Pancreas (tissue), 10 donors: ENCODE data around the gene KCTD17. TPM values are rescaled to one million over a fixed set of nuclear protein-coding genes. Genes with fewer than 3 reads are reported as not detected.

Experiments used
- ATAC-seq, 4 donors: fragments of 200-7000 bp; cut with Tn5 transposase; one replicate each; pipeline versions ENCODE4 v1.8.0 to v1.9.1; 2020; ENCODE audit warnings: mild to moderate bottlenecking in 4 of 4, moderate library complexity in 4 of 4
- DNase-seq, 6 donors: peaks; one replicate each; pipeline ENCODE4 v3.0.0-alpha.2; 2020
- FAIRE-seq: peaks from 2 replicates; lab custom pipeline; 2012; peaks lifted over from hg19 to GRCh38; lab: Jason Lieb, UNC
- H3K27ac ChIP-seq, 4 donors: fragments of 200-600 bp; sonication (generic); 1 replicate in 3 of 4; 2 replicates in 1 of 4; pipeline versions ENCODE4 v1.5.0 to v1.8.0; 2020
- H3K27me3 ChIP-seq, 4 donors: fragments of 200-600 bp; one replicate each; pipeline ENCODE4 v1.8.0; 2021
- H3K36me3 ChIP-seq, 3 donors: fragments of 200-600 bp; sonication (generic) in 1 of 3; one replicate each; pipeline versions ENCODE4 v1.5.0 to v1.8.0; 2020 to 2021
- H3K4me1 ChIP-seq, 3 donors: fragments of 200-600 bp; one replicate each; pipeline ENCODE4 v1.8.0; 2021
- H3K4me3 ChIP-seq, 4 donors: fragments of 200-600 bp; sonication (generic) in 2 of 4; one replicate each; pipeline versions ENCODE4 v1.5.0 to v1.8.0; 2020 to 2021
- H3K9me3 ChIP-seq, 4 donors: fragments of 200-600 bp; one replicate each; pipeline ENCODE4 v1.8.0; 2021
- CTCF ChIP-seq, 4 donors: fragments of 200-600 bp; sonication (generic) in 3 of 4; IDR thresholded peaks; one replicate each; pipeline versions ENCODE4 v1.5.0 to v1.8.0; 2021; ENCODE audit warnings: antibody characterized with exemption in 4 of 4
- WGBS, 2 donors: extraction: QIAGEN DNeasy Blood & Tissue Kit; methylation state at CpG; one replicate each; pipeline ENCODE4 v1.1.7; 2013; 5-methylcytosine and 5-hydroxymethylcytosine counted together
- intact Hi-C, 3 donors: fragments of 100-400 bp; cut with DNase I; formaldehyde crosslinking; loops; one replicate each; pipeline versions ENCODE4 v1.11.1 to v1.14.2; 2022
- polyA plus RNA-seq, 2 donors: library from polyadenylated mRNA; stranded (reverse); fragments of 200-250 nt; gene quantifications; one replicate each; pipeline ENCODE4 v1.2.3, GENCODE V29; 2013
- total RNA-seq, 6 donors: library from RNA; stranded (reverse); fragmentation: NEBNext Ultra II Directional in 4 of 6; extraction: Animal tissue kit (Norgen Biotek cat#: 25700) in 4 of 6; gene quantifications; one replicate each; pipeline versions ENCODE4 v1.2.1 to v1.2.4, GENCODE V29; 2021 to 2023
- donor health status: healthy with polysubstance abuse.
- donor health status: DM: no; HTN: no; CAD: no; lungs with moderate emphysema.
- donor health status: DM: no; HTN: no; CAD: no.
- donor health status: control.
- donor health status: control.
- donor health status: Bipolar disorder and iron deficiency.
- donor health status: DM: yes; HTN: yes; CAD: no.
- donor health status: DM: no; HTN: no; CAD: no.
- donor health status: DM: no; HTN: no; CAD: no.
- donor health status: DM: yes; HTN: yes; CAD: no.

The KCTD17 gene
- total and polyA plus RNA-seq, 8 donors: 2.6 to 11.8 (median 4.4) TPM

GRCh38 chr22:37012262-37012904 is 39.2 kb upstream of the KCTD17 start:
- Histone ChIP-seq H3K9me3 (no peaks in the 10 kb centered on the region), H3K27me3 (no peaks in the 10 kb centered on the region), H3K36me3 (no peaks in the 10 kb centered on the region), H3K4me3 (no peak overlapping the region), H3K27ac (no peak overlapping the region), H3K4me1 (peaks cover 6 to 15% (median 7%) of the 10 kb centered on the region in 3 donors)
- DNase-seq (peak in 3 of 6 donors; percentile 31 to 56 (median 40)), ATAC-seq (peak; percentile 30 to 74 (median 50)), FAIRE-seq (no peak)
- 67 to 74% methylated on average over 9 of the region's 9 CpGs for WGBS, 2 donors
- TF ChIP-seq CTCF (IDR thresholded peaks at IDR 0.05): no peak
- intact Hi-C loops: no loop called here

GRCh38 chr22:37012956-37013355 is 38.6 kb upstream of the KCTD17 start:
- FAIRE-seq (no peak), DNase-seq (no peak), ATAC-seq (no peak)
- Histone ChIP-seq H3K4me1 (peaks cover 9 to 20% (median 10%) of the 10 kb centered on the region in 3 donors), H3K9me3 (no peaks in the 10 kb centered on the region), H3K4me3 (no peak overlapping the region), H3K27me3 (no peaks in the 10 kb centered on the region), H3K36me3 (no peaks in the 10 kb centered on the region), H3K27ac (no peak overlapping the region)
- WGBS, 2 donors: 67 to 81% methylated on average over 10 of the region's 10 CpGs
- intact Hi-C loops: no loop called here
- TF ChIP-seq CTCF (IDR thresholded peaks at IDR 0.05): no peak

- DNase-seq (no peak), ATAC-seq (no peak), FAIRE-seq (no peak)
- H3K4me3 ChIP-seq: no peak overlapping the region
- H3K4me1 ChIP-seq: peaks cover 12 to 23% (median 15%) of the 10 kb centered on the region in 3 donors
- H3K9me3 ChIP-seq: no peaks in the 10 kb centered on the region
- WGBS, 2 donors: 82 to 84% methylated on average over 4 of the region's 4 CpGs
- H3K27ac ChIP-seq: no peak overlapping the region
- intact Hi-C loops: no loop called here
- TF ChIP-seq CTCF (IDR thresholded peaks at IDR 0.05): no peak
- H3K36me3 ChIP-seq: no peaks in the 10 kb centered on the region
- no peaks in the 10 kb centered on the region for H3K27me3 ChIP-seq
These were observed 37.1 kb upstream of the KCTD17 start for GRCh38 chr22:37014415-37014806.

DNA sequence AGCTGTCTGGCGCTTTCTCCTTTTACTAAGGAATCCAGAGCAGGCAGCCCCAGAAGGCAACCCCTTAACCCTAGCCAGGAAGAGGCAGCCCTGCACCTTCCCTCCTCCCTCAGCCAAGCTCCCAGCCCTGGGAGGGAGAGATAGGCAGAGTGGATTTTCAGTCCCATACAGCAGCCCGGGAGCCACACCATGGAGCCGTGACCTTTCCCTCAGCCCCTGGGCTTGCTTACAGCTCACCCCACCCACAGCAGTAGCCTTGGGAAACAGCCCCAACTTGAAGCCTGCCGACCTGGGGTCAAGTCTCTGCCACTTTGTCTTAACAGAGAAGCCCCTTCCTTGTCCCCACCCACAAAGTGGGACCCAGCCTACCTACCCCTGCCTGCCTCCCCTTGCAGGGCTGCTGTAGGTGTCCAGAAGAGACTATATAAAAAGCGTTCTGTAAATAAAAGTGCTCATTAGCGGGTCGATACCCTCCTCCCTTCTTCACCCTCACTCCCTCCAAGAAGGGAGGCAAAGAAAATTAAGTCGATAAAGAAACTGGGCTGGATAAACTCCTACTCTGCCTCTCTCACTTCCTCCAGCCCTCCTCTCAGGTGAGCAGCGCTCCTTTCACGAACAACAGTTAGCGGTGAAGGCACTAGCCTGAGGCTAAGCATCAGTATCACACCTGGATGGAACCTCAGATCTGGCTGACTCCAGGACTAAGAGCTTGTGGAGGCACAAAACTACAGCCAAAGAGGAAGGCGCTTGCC is 36.5 kb upstream of the KCTD17 start:
- ATAC-seq (no peak), FAIRE-seq (no peak), DNase-seq (no peak)
- H3K36me3 ChIP-seq: no peaks in the 10 kb centered on the region
- intact Hi-C loops: no loop called here
- WGBS, 2 donors: 69 to 74% methylated on average over 12 of the region's 12 CpGs
- no peak overlapping the region for H3K27ac ChIP-seq
- TF ChIP-seq CTCF (IDR thresholded peaks at IDR 0.05): no peak
- no peak overlapping the region for H3K4me3 ChIP-seq
- no peaks in the 10 kb centered on the region for H3K9me3 ChIP-seq
- no peaks in the 10 kb centered on the region for H3K27me3 ChIP-seq
- H3K4me1 ChIP-seq: peaks cover 12 to 23% (median 15%) of the 10 kb centered on the region in 3 donors

DNA sequence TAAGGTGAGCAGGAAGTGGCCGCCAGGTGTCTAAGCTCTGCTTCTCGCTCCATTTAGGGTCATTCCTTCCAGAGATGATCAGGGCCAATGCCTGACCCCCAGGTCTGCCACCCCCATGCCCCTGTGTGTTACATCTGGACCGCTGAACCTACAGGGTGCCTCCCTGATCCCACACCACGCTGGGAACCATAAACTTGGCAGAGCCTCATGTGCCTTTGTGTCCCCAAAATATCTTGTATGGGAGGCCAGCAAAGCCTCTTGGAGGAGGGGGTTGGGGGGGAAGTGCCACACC is 36.0 kb upstream of the KCTD17 start:
- Histone ChIP-seq H3K4me1 (peaks cover 13 to 24% (median 16%) of the 10 kb centered on the region in 3 donors), H3K27me3 (no peaks in the 10 kb centered on the region), H3K36me3 (no peaks in the 10 kb centered on the region), H3K27ac (no peak overlapping the region), H3K9me3 (no peaks in the 10 kb centered on the region), H3K4me3 (no peak overlapping the region)
- no peak for TF ChIP-seq CTCF (IDR thresholded peaks at IDR 0.05)
- 87 to 94% methylated on average over 4 of the region's 4 CpGs for WGBS, 2 donors
- FAIRE-seq (no peak), ATAC-seq (no peak), DNase-seq (no peak)
- intact Hi-C loops: no loop called here
